GM12878 (cell line): Measurements from ENCODE around the gene TNFRSF11A. TPM values are rescaled to one million over a fixed set of nuclear protein-coding genes. Genes with fewer than 3 reads are reported as not detected.

Source experiments
- ATAC-seq: fragments of 200-7000 bp; cut with Tn5 transposase; 3 replicates; pipeline ENCODE4 v1.9.1; 2020; ENCODE audit warnings: mild to moderate bottlenecking, moderate library complexity
- BruUV-seq: library from RNA; stranded (reverse); fragments of 400-500 nt; replicated peaks from 2 replicates; lab custom pipeline; 2021; lab: Mats Ljungman, UMichigan
- CTCF ChIA-PET: fragments of 300-600 bp; sonication (Branson Sonifier 250); formaldehyde crosslinking; extraction: SDS; loops from one replicate; lab custom pipeline; 2021; ENCODE audit warnings: inconsistent platforms; lab: Yijun Ruan, JAX
- POLR2A ChIA-PET: fragments of 350-600 bp; formaldehyde crosslinking; extraction: SDS; loops from one replicate; lab custom pipeline; 2021; ENCODE audit warnings: inconsistent platforms; lab: Charles Lee
- RAD21 ChIA-PET: fragments of 300-600 bp; sonication (Branson Sonifier 250); formaldehyde crosslinking; loops from one replicate; lab custom pipeline; 2023; ENCODE audit warnings: antibody characterized with exemption; ENCODE audit not compliant: unreplicated experiment; lab: Charles Lee
- SMC1A ChIA-PET: fragments of 300-600 bp; sonication (Branson Sonifier 250); formaldehyde crosslinking; loops from one replicate; lab custom pipeline; 2023; ENCODE audit not compliant: unreplicated experiment, uncharacterized antibody; lab: Charles Lee
- DNase-seq: peaks from one replicate; pipeline ENCODE4 v3.0.0-alpha.2; 2011; ENCODE audit warnings: low read depth, low spot score
- FAIRE-seq: peaks from 3 replicates; lab custom pipeline; 2011; peaks lifted over from hg19 to GRCh38; lab: Jason Lieb, UNC
- H2AFZ ChIP-seq: 2 replicates; pipeline ENCODE4 v1.6.0; 2011; ENCODE audit warnings: low read depth, low read length, control low read depth; ENCODE audit not compliant: control insufficient read depth
- H3K27ac ChIP-seq: 2 replicates; pipeline ENCODE4 v1.5.1; 2011; ENCODE audit warnings: control low read depth; ENCODE audit not compliant: control insufficient read depth, insufficient read depth
- H3K27me3 ChIP-seq, 2 experiments: replicated peaks in 1 of 2; 2 replicates each; pipeline versions ENCODE4 v1.6.0 to v1.6.1; 2011; ENCODE audit warnings: low read length in 1 of 2; ENCODE audit not compliant: control insufficient read depth in 2 of 2, insufficient read depth in 2 of 2
- H3K36me3 ChIP-seq, 2 experiments: 2 replicates each; pipeline ENCODE4 v1.5.1; 2011; ENCODE audit warnings: low read length in 1 of 2; ENCODE audit not compliant: control insufficient read depth in 2 of 2, insufficient read depth in 2 of 2
- H3K4me1 ChIP-seq: 2 replicates; pipeline ENCODE4 v1.6.1; 2011; ENCODE audit warnings: mild to moderate bottlenecking, low read length, moderate library complexity, mixed read lengths; ENCODE audit not compliant: control insufficient read depth, insufficient read depth
- H3K4me2 ChIP-seq: 2 replicates; pipeline ENCODE4 v1.6.0; 2011; ENCODE audit warnings: control low read depth; ENCODE audit not compliant: control insufficient read depth, insufficient read depth
- H3K4me3 ChIP-seq: fragments of 200-600 bp; sonication (generic); 2 replicates; pipeline ENCODE4 v1.5.1; 2016
- H3K79me2 ChIP-seq: 2 replicates; pipeline ENCODE4 v1.6.0; 2011; ENCODE audit warnings: low read length; ENCODE audit not compliant: control insufficient read depth, insufficient read depth
- H3K9ac ChIP-seq: 2 replicates; pipeline ENCODE4 v1.8.0; 2011; ENCODE audit warnings: low read length, control low read depth, mixed read lengths; ENCODE audit not compliant: control insufficient read depth, insufficient read depth
- H3K9me3 ChIP-seq: replicated peaks from 3 replicates; pipeline ENCODE4 v1.5.1; 2011; ENCODE audit warnings: mild to moderate bottlenecking, low read length; ENCODE audit not compliant: control insufficient read depth, insufficient read depth
- H4K20me1 ChIP-seq: 2 replicates; pipeline ENCODE4 v1.6.0; 2011; ENCODE audit not compliant: control insufficient read depth, insufficient read depth
- DPF2 ChIP-seq: fragments of 450-650 bp; IDR thresholded peaks from 2 replicates; pipeline ENCODE4 v1.6.1; 2017; ENCODE audit warnings: mild to moderate bottlenecking
- HDAC2 ChIP-seq: fragments of 200-600 bp; sonication (generic); IDR thresholded peaks from 2 replicates; pipeline ENCODE4 v1.6.1; 2017
- JUNB ChIP-seq: IDR thresholded peaks from 2 replicates; pipeline ENCODE4 v1.6.1; 2016; ENCODE audit warnings: antibody characterized with exemption, mild to moderate bottlenecking
- MAX ChIP-seq: IDR thresholded peaks from 2 replicates; pipeline ENCODE4 v1.6.1; 2012; ENCODE audit warnings: low read depth, low read length, improper control_type of control experiment
- MYC ChIP-seq: IDR thresholded peaks from 2 replicates; pipeline ENCODE4 v1.6.1; 2011; ENCODE audit warnings: mild to moderate bottlenecking, low read length, moderate library complexity, inconsistent platforms; ENCODE audit not compliant: insufficient read depth, insufficient replicate concordance, insufficient read length, severe bottlenecking
- NFXL1 ChIP-seq: fragments of 450-650 bp; IDR thresholded peaks from 2 replicates; pipeline ENCODE4 v1.6.1; 2017; ENCODE audit warnings: antibody characterized with exemption, mild to moderate bottlenecking, borderline replicate concordance
- NR2F1 ChIP-seq: fragments of 450-650 bp; conservative IDR thresholded peaks from 2 replicates; pipeline ENCODE4 v1.6.1; 2017; ENCODE audit warnings: mild to moderate bottlenecking
- TCF7 ChIP-seq: IDR thresholded peaks from 2 replicates; pipeline ENCODE4 v1.6.1; 2014; ENCODE audit warnings: antibody characterized with exemption, borderline replicate concordance
- ZBTB11 ChIP-seq: fragments of 450-650 bp; formaldehyde crosslinking; IDR thresholded peaks from 2 replicates; pipeline ENCODE4 v1.5.0; 2022; ENCODE audit warnings: mild to moderate bottlenecking, missing genetic modification characterization
- ZZZ3 ChIP-seq: IDR thresholded peaks from 2 replicates; pipeline ENCODE4 v1.6.1; 2011; ENCODE audit warnings: low read depth; ENCODE audit not compliant: control insufficient read depth, insufficient read length
- WGBS: methylation state at CpG from one replicate; pipeline ENCODE4 v1.1.6; 2016; ENCODE audit warnings: low lambda C conversion rate; ENCODE audit not compliant: insufficient replicate concordance, insufficient coverage; ENCODE audit errors: missing lambda C conversion rate; 5-methylcytosine and 5-hydroxymethylcytosine counted together
- in situ Hi-C: fragments of 300-500 bp; cut with MboI; formaldehyde crosslinking; loops from 9 replicates; pipeline ENCODE4 v1.14.3; 2018; ENCODE audit warnings: mixed read lengths
- intact Hi-C: fragments of 100-400 bp; cut with micrococcal nuclease; formaldehyde crosslinking; loops from one replicate; pipeline ENCODE4 v1.14.2; 2022; ENCODE audit not compliant: unreplicated experiment
- polyA plus RNA-seq, 11 experiments: library from polyadenylated mRNA; depleted of rRNA in 4 of 11; unstranded in 6 of 11; stranded (reverse) in 5 of 11; fragments of >200 nt; fragmentation: Nextera tagmentation in 4 of 11; fragmentation: Illumina TruSeq in 1 of 11; extraction: Ambion mirVana in 4 of 11; extraction: Trizol in 1 of 11; gene quantifications; 1 replicate in 1 of 11; 2 replicates in 10 of 11; pipeline versions ENCODE4 v1.2.1 to v1.2.3, GENCODE V29; 2011 to 2016; ENCODE audit warnings: inconsistent platforms in 2 of 11, missing spikeins in 2 of 11, low read depth in 1 of 11
- total RNA-seq, 4 experiments: library from RNA; depleted of rRNA in 3 of 4; stranded (reverse); fragments of >200 nt in 3 of 4; fragmentation: Illumina TruSeq in 1 of 4; extraction: Trizol in 1 of 4; gene quantifications; 2 replicates each; pipeline versions ENCODE4 v1.2.1 to v1.2.3, GENCODE V29; 2013 to 2021

TNFRSF11A gene
- total and polyA plus RNA-seq, 10 of the 15 experiments (the other 5 are each of a cell fraction or from before 2014, with no cell fraction given): 0.07 to 4.0 (median 0.23) TPM

- no peaks in the 10 kb centered on the region for H4K20me1 ChIP-seq
- H3K36me3 ChIP-seq: no peaks in the 10 kb centered on the region
- ChIA-PET SMC1A (no interaction called here), RAD21 (no interaction called here), POLR2A (no interaction called here), CTCF (interaction anchor here (0.6 to 2.6 kb wide), 3 partner anchors 12 to 19 kb away, joined by 3 to 10 read pairs (median 3); no protein-coding TSS in a partner anchor)
- no peak for ATAC-seq
- intact Hi-C loops (no loop called here), in situ Hi-C loops (no loop called here)
- H2AFZ ChIP-seq: no peak overlapping the region
- H3K4me2 ChIP-seq: no peak overlapping the region
- 64% methylated on average over 4 of the region's 4 CpGs for WGBS
- no peaks in the 10 kb centered on the region for H3K4me1 ChIP-seq
- H3K9ac ChIP-seq: no peak overlapping the region
- no peaks in the 10 kb centered on the region for H3K27me3 ChIP-seq
- no peak for TF ChIP-seq MAX
- TF ChIP-seq JUNB: no peak
- TF ChIP-seq NFXL1: no peak
- no peak for TF ChIP-seq HDAC2
- no peak for TF ChIP-seq NR2F1
- TF ChIP-seq TCF7: no peak
- no peak for TF ChIP-seq ZZZ3
- no peak for TF ChIP-seq DPF2
- TF ChIP-seq ZBTB11: no peak
- no peak for TF ChIP-seq MYC
- FAIRE-seq: no peak
- no TSS peak for BruUV-seq
- no peak for DNase-seq
- no peaks in the 10 kb centered on the region for H3K9me3 ChIP-seq
- no peaks in the 10 kb centered on the region for H3K79me2 ChIP-seq
- H3K27ac ChIP-seq: no peak overlapping the region
- no peak overlapping the region for H3K4me3 ChIP-seq
Measured at GRCh38 chr18:62342884-62343283, 17.8 kb downstream of the TNFRSF11A start.
